CD1c-positive myeloid dendritic cell (primary cell): ENCODE results near the gene COQ3.

Experiments used
- DNase-seq: peaks from one replicate; pipeline ENCODE4 v3.0.0-alpha.2; 2016; ENCODE audit errors: extremely low spot score

The COQ3 gene

GRCh38 chr6:99393698-99394531 is at the start of gene COQ3:
Gene COQ3 (minus strand): TSS chr6:99394195. CDS start chr6:99394179, 16 bp downstream.
- DNase-seq: peak; percentile 69

GRCh38 chr6:99434702-99435530 is 40.9 kb upstream of the COQ3 start:
- peak; percentile 28 for DNase-seq

GRCh38 chr6:99432877-99433276 is 38.9 kb upstream of the COQ3 start:
- no peak for DNase-seq

GRCh38 chr6:99431901-99432300 is 37.9 kb upstream of the COQ3 start:
- no peak for DNase-seq

GRCh38 chr6:99427988-99428387 is 34.0 kb upstream of the COQ3 start:
- DNase-seq: no peak

- DNase-seq: no peak
These were observed 32.4 kb upstream of the COQ3 start for GRCh38 chr6:99426451-99426757.

GRCh38 chr6:99425647-99426450 is 31.9 kb upstream of the COQ3 start:
- peak; percentile 79 for DNase-seq

GRCh38 chr6:99424761-99425646 is 31.0 kb upstream of the COQ3 start, which contains the start of gene PNISR:
Gene PNISR (minus strand): TSS chr6:99425308. CDS start chr6:99414659, 10,649 bp downstream.
- peak; percentile 98 for DNase-seq

GRCh38 chr6:99424022-99424421 is 30.0 kb upstream of the COQ3 start:
- no peak for DNase-seq

GRCh38 chr6:99422912-99423311 is 28.9 kb upstream of the COQ3 start:
- DNase-seq: no peak

- DNase-seq: no peak
These were observed 23.1 kb upstream of the COQ3 start for GRCh38 chr6:99416892-99417767.

- DNase-seq: no peak
These were observed 22.2 kb upstream of the COQ3 start for GRCh38 chr6:99416226-99416625.

- no peak for DNase-seq
These were observed 21.5 kb upstream of the COQ3 start for GRCh38 chr6:99415446-99415845.

GRCh38 chr6:99412065-99412464 is 18.1 kb upstream of the COQ3 start:
- no peak for DNase-seq

GRCh38 chr6:99409672-99410071 is 15.7 kb upstream of the COQ3 start:
- DNase-seq: no peak

GRCh38 chr6:99407076-99407475 is 13.1 kb upstream of the COQ3 start:
- DNase-seq: no peak

GRCh38 chr6:99402448-99402847 is 8.5 kb upstream of the COQ3 start:
- no peak for DNase-seq

- DNase-seq: no peak
These were observed 3.3 kb upstream of the COQ3 start for GRCh38 chr6:99397287-99397686.

- no peak for DNase-seq
These were observed 663 bp downstream of the COQ3 start for GRCh38 chr6:99393366-99393697.

- DNase-seq: no peak
These were observed 3.1 kb downstream of the COQ3 start for GRCh38 chr6:99390896-99391295.
